Neural cell (in vitro differentiated cells): Measurements from ENCODE around the gene FAR2.

Experiments
- EP300 ChIP-seq: fragments of 450-650 bp; conservative IDR thresholded peaks from 2 replicates; pipeline ENCODE4 v1.6.1; 2014; ENCODE audit warnings: antibody characterized with exemption, mild to moderate bottlenecking, moderate library complexity; ENCODE audit not compliant: poor library complexity, severe bottlenecking
- EZH2 ChIP-seq: fragments of 200-600, 300-800 bp; shearing (Covaris generic), sonication (generic); IDR thresholded peaks from 2 replicates; pipeline ENCODE4 v1.6.1; 2014; ENCODE audit warnings: antibody characterized with exemption, low read length, borderline replicate concordance, mild to moderate bottlenecking; ENCODE audit not compliant: insufficient read depth, poor library complexity, severe bottlenecking
- MXI1 ChIP-seq: fragments of 450-650 bp; conservative IDR thresholded peaks from 2 replicates; pipeline ENCODE4 v1.6.1; 2014; ENCODE audit warnings: antibody characterized with exemption, mild to moderate bottlenecking; ENCODE audit not compliant: poor library complexity, severe bottlenecking
- POLR2AphosphoS5 ChIP-seq: IDR thresholded peaks from 2 replicates; pipeline ENCODE4 v1.6.1; 2012
- SMC3 ChIP-seq: fragments of 450-650 bp; conservative IDR thresholded peaks from 2 replicates; pipeline ENCODE4 v1.6.1; 2014; ENCODE audit warnings: antibody characterized with exemption, mild to moderate bottlenecking, moderate library complexity; ENCODE audit not compliant: poor library complexity
- TAF1 ChIP-seq: IDR thresholded peaks from 2 replicates; pipeline ENCODE4 v1.6.1; 2012; ENCODE audit warnings: low read depth
- TF ChIP-seq, protein P1 (sequence below): fragments of 450-650 bp; IDR thresholded peaks from 2 replicates; pipeline ENCODE4 v1.5.1; 2014; ENCODE audit warnings: antibody characterized with exemption, mild to moderate bottlenecking, moderate library complexity; ENCODE audit not compliant: poor library complexity, severe bottlenecking
- TF ChIP-seq, protein P2 (sequence below): IDR thresholded peaks from 2 replicates; pipeline ENCODE4 v1.6.1; 2012; ENCODE audit warnings: borderline replicate concordance

DNA sequence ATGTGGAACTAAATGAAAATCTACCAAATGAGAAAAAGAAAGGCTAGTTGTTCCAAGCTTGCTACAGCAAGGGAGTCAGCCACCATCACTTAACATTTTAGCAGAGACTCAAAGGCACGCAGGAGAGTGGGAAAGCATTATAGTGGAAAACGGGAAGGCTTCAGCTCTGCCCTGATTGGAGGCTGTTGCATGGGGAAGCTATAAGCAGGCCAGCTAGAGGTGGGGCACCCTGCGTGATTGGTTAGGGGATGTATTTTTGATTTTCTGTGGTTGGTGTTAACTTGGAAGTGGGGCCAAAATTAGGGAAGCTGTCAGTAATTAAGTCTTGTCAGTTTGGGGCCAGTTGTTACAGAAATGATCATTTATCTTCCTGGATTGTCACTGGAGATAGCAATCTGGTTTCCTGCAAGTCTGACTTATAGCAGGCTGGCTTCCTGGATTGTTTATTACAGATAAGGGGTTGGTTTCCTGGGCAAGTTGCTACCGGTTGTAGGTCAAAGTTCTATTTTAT is 93.9 kb downstream of the FAR2 start:
- TF ChIP-seq, protein P1, sequence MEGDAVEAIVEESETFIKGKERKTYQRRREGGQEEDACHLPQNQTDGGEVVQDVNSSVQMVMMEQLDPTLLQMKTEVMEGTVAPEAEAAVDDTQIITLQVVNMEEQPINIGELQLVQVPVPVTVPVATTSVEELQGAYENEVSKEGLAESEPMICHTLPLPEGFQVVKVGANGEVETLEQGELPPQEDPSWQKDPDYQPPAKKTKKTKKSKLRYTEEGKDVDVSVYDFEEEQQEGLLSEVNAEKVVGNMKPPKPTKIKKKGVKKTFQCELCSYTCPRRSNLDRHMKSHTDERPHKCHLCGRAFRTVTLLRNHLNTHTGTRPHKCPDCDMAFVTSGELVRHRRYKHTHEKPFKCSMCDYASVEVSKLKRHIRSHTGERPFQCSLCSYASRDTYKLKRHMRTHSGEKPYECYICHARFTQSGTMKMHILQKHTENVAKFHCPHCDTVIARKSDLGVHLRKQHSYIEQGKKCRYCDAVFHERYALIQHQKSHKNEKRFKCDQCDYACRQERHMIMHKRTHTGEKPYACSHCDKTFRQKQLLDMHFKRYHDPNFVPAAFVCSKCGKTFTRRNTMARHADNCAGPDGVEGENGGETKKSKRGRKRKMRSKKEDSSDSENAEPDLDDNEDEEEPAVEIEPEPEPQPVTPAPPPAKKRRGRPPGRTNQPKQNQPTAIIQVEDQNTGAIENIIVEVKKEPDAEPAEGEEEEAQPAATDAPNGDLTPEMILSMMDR, result no peak
- TF ChIP-seq, protein P2, sequence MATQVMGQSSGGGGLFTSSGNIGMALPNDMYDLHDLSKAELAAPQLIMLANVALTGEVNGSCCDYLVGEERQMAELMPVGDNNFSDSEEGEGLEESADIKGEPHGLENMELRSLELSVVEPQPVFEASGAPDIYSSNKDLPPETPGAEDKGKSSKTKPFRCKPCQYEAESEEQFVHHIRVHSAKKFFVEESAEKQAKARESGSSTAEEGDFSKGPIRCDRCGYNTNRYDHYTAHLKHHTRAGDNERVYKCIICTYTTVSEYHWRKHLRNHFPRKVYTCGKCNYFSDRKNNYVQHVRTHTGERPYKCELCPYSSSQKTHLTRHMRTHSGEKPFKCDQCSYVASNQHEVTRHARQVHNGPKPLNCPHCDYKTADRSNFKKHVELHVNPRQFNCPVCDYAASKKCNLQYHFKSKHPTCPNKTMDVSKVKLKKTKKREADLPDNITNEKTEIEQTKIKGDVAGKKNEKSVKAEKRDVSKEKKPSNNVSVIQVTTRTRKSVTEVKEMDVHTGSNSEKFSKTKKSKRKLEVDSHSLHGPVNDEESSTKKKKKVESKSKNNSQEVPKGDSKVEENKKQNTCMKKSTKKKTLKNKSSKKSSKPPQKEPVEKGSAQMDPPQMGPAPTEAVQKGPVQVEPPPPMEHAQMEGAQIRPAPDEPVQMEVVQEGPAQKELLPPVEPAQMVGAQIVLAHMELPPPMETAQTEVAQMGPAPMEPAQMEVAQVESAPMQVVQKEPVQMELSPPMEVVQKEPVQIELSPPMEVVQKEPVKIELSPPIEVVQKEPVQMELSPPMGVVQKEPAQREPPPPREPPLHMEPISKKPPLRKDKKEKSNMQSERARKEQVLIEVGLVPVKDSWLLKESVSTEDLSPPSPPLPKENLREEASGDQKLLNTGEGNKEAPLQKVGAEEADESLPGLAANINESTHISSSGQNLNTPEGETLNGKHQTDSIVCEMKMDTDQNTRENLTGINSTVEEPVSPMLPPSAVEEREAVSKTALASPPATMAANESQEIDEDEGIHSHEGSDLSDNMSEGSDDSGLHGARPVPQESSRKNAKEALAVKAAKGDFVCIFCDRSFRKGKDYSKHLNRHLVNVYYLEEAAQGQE, result no peak
- TF ChIP-seq SMC3, result no peak
- TF ChIP-seq POLR2AphosphoS5, result no peak
- TF ChIP-seq EZH2, result no peak
- no peak for TF ChIP-seq EP300
- TF ChIP-seq TAF1, result no peak
- no peak for TF ChIP-seq MXI1
